Stomach (tissue), 9 donors: ENCODE results near the gene BORCS8. TPM values are rescaled to one million over a fixed set of nuclear protein-coding genes. Genes with fewer than 3 reads are reported as not detected.
A peak's percentile ranks its signal among the peaks of the same experiment; 100 is the strongest.

ENCODE experiments used
- DNase-seq, 2 donors: peaks; one replicate each; pipeline versions ENCODE4 v3.0.0 to v3.0.0-alpha.2; 2013 to 2019
- H3K27ac ChIP-seq, 5 donors: fragments of 200-600 bp in 4 of 5; sonication (generic) in 4 of 5; one replicate each; pipeline ENCODE4 v1.5.1; 2013 to 2019; ENCODE audit warnings: mild to moderate bottlenecking in 1 of 5, moderate library complexity in 1 of 5
- H3K27me3 ChIP-seq, 3 donors: fragments of 200-600 bp; sonication (generic); one replicate each; pipeline ENCODE4 v1.5.1; 2017 to 2019; ENCODE audit warnings: mixed run types in 1 of 3
- H3K36me3 ChIP-seq, 4 donors: fragments of 200-600 bp; sonication (generic); 1 replicate in 3 of 4; 2 replicates in 1 of 4; pipeline ENCODE4 v1.5.1; 2016 to 2019
- H3K4me1 ChIP-seq, 4 donors: fragments of 200-600 bp; sonication (generic); one replicate each; pipeline ENCODE4 v1.5.1; 2016 to 2019
- H3K4me3 ChIP-seq, 4 donors: fragments of 200-600 bp; sonication (generic) in 3 of 4; one replicate each; pipeline ENCODE4 v1.5.1; 2016 to 2019; ENCODE audit warnings: mild to moderate bottlenecking in 1 of 4
- H3K9me3 ChIP-seq, 4 donors: fragments of 200-600 bp; sonication (generic); one replicate each; pipeline ENCODE4 v1.5.1; 2016 to 2019
- EP300 ChIP-seq: sonication (generic); formaldehyde crosslinking; IDR thresholded peaks from one replicate; pipeline ENCODE4 v1.6.1; 2017; ENCODE audit warnings: antibody characterized with exemption
- POLR2A ChIP-seq, 4 donors: fragments of 450-650 bp; IDR thresholded peaks; one replicate each; pipeline ENCODE4 v1.6.1; 2016; ENCODE audit warnings: antibody characterized with exemption in 4 of 4, control low read depth in 2 of 4, mild to moderate bottlenecking in 1 of 4, moderate library complexity in 1 of 4
- POLR2AphosphoS5 ChIP-seq, 3 donors: sonication (generic); formaldehyde crosslinking; IDR thresholded peaks; one replicate each; pipeline ENCODE4 v1.6.1; 2016; ENCODE audit warnings: antibody characterized with exemption in 3 of 3
- WGBS, 5 donors: extraction: QIAGEN DNeasy Blood & Tissue Kit in 3 of 5; methylation state at CpG; one replicate each; pipeline versions ENCODE4 v1.1.5 to v1.1.7; 2013 to 2018; 5-methylcytosine and 5-hydroxymethylcytosine counted together
- intact Hi-C: fragments of 100-400 bp; cut with DNase I; formaldehyde crosslinking; loops from one replicate; pipeline ENCODE4 v1.15.1; 2023; ENCODE audit warnings: low total_unique reads
- polyA plus RNA-seq, 3 donors: library from polyadenylated mRNA; stranded (reverse); fragments of 200-250 nt; gene quantifications; one replicate each; pipeline ENCODE4 v1.2.3, GENCODE V29; 2013
- total RNA-seq, 5 donors: library from RNA; depleted of rRNA; stranded (reverse); fragments of >200 nt; gene quantifications; one replicate each; pipeline versions ENCODE4 v1.1.0 to v1.2.3, GENCODE V29; 2014 to 2016
- TF ChIP-seq, protein P1 (sequence below), 7 experiments: fragments of 450-650 bp in 4 of 7; fragments of 200-600 bp in 3 of 7; sonication (generic) in 3 of 7; IDR thresholded peaks; one replicate each; pipeline ENCODE4 v1.5.1; 2016 to 2019; ENCODE audit warnings: antibody characterized with exemption in 7 of 7, control low read depth in 2 of 7, mild to moderate bottlenecking in 1 of 7
- donor health status: healthy with polysubstance abuse.
- donor health status: Bipolar disorder and iron deficiency.
- donor health status: healthy.

BORCS8 gene
- total and polyA plus RNA-seq, 8 donors: 8.3 to 96.9 (median 28.1) TPM

DNA sequence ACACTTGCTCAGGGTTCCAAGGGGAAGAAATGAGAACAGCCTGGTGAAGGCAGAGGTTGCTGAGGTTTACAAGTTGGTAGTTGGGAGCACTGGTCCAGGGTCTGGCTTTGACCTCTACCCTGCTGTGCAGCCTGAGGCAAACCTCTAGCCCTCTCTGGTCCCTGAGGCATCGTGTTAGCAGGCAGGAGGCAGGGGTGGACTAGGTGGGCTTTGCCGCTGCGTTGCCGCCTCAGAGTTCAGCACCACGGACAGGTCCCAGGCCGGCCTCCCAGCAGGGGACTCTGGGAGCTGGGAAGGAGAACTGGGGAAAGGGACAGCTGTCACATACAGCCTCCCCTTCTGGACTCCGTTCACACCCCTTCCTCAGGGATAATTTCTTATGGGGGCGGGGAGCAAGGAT lies 22.9 kb upstream of the BORCS8 start:
- TF ChIP-seq POLR2AphosphoS5 (IDR thresholded peaks at IDR 0.05) (no peak), EP300 (no peak), POLR2A (IDR thresholded peaks at IDR 0.05) (no peak)
- TF ChIP-seq, protein P1, sequence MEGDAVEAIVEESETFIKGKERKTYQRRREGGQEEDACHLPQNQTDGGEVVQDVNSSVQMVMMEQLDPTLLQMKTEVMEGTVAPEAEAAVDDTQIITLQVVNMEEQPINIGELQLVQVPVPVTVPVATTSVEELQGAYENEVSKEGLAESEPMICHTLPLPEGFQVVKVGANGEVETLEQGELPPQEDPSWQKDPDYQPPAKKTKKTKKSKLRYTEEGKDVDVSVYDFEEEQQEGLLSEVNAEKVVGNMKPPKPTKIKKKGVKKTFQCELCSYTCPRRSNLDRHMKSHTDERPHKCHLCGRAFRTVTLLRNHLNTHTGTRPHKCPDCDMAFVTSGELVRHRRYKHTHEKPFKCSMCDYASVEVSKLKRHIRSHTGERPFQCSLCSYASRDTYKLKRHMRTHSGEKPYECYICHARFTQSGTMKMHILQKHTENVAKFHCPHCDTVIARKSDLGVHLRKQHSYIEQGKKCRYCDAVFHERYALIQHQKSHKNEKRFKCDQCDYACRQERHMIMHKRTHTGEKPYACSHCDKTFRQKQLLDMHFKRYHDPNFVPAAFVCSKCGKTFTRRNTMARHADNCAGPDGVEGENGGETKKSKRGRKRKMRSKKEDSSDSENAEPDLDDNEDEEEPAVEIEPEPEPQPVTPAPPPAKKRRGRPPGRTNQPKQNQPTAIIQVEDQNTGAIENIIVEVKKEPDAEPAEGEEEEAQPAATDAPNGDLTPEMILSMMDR (IDR thresholded peaks at IDR 0.05): no peak
- H3K27ac ChIP-seq: no peak overlapping the region
- no peaks in the 10 kb centered on the region for H3K36me3 ChIP-seq
- intact Hi-C loops: no loop called here
- WGBS, 5 donors: 2 to 7% (median 5%) methylated on average over 5 to 8 of the region's 8 CpGs
- peaks cover 0 to 7% (median 0%) of the 10 kb centered on the region in 4 donors for H3K9me3 ChIP-seq
- peak in 1 of 2 donors; percentile 85 for DNase-seq
- H3K4me1 ChIP-seq: peaks cover 0 to 4% (median 2%) of the 10 kb centered on the region in 4 donors
- H3K27me3 ChIP-seq: peaks cover 12 to 88% (median 61%) of the 10 kb centered on the region in 3 donors
- H3K4me3 ChIP-seq: no peak overlapping the region

DNA sequence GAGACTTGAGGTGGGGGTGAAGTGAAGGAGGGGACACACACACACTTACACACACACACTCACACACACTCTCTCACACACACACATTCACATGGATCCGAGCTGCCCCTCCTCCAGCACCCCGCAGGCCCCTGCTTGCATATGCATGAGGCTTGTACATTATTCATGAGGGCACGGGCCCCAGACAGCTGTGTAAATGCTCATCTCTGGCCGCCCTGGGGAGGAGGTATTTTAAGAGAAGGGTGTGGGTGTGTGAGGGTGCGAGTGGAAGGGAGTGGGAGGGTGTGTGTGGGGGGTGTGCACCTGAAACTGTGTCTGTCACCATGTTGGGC lies 22.2 kb upstream of the BORCS8 start:
- peaks cover 0 to 4% (median 2%) of the 10 kb centered on the region in 4 donors for H3K4me1 ChIP-seq
- H3K27ac ChIP-seq: no peak overlapping the region
- no peaks in the 10 kb centered on the region for H3K36me3 ChIP-seq
- TF ChIP-seq, protein P1 (IDR thresholded peaks at IDR 0.05): no peak
- TF ChIP-seq POLR2AphosphoS5 (IDR thresholded peaks at IDR 0.05): no peak
- TF ChIP-seq POLR2A (IDR thresholded peaks at IDR 0.05): no peak
- no peak for TF ChIP-seq EP300
- intact Hi-C loops: no loop called here
- WGBS, 5 donors: 1 to 10% (median 6%) methylated on average over 5 of the region's 5 CpGs
- no peak for DNase-seq
- peaks cover 12 to 93% (median 61%) of the 10 kb centered on the region in 3 donors for H3K27me3 ChIP-seq
- no peak overlapping the region for H3K4me3 ChIP-seq
- H3K9me3 ChIP-seq: peaks cover 0 to 7% (median 0%) of the 10 kb centered on the region in 4 donors

DNA sequence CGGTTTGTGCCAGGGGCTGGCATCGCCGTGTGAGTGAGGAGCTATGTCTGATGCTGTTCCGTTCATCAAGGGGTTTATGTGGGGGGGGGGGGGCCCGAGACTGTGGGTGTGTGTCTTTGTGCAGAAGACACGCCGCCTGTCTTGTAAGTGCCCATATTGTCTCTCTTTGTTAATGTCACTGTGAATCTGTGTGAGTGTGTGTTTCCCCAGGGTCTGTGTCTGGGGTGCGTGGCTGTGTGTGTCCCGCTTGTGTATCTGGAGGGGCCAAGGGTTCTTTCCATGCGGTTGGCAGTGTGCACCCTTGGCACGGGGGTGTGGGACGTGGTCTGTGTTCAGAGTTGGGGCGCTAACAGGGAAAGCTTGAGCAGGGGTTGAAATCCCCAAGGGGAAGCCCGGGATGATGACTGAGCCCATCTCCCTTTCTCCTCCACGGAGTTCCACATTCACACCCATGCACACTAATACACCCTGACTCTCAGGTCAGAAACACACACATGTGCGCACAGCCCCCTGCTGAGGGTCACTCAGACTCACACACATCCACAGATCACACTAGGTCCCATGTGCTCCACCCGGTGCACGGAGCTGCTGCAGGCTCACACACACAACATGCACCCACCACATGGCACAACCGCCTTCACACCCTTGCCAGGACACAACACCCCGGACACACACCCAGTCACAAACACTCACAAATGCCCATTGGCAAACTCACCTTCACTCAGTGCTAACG lies 21.6 kb upstream of the BORCS8 start:
- peaks cover 0 to 7% (median 0%) of the 10 kb centered on the region in 4 donors for H3K9me3 ChIP-seq
- TF ChIP-seq POLR2A (IDR thresholded peaks at IDR 0.05): no peak
- no peak for TF ChIP-seq POLR2AphosphoS5 (IDR thresholded peaks at IDR 0.05)
- TF ChIP-seq, protein P1 (IDR thresholded peaks at IDR 0.05): no peak
- TF ChIP-seq EP300: no peak
- intact Hi-C loops: no loop called here
- 44 to 67% (median 48%) methylated on average over 13 to 21 of the region's 21 CpGs for WGBS, 5 donors
- H3K4me3 ChIP-seq: no peak overlapping the region
- H3K4me1 ChIP-seq: peaks cover 0 to 4% (median 2%) of the 10 kb centered on the region in 4 donors
- no peak overlapping the region for H3K27ac ChIP-seq
- peaks cover 12 to 92% (median 61%) of the 10 kb centered on the region in 3 donors for H3K27me3 ChIP-seq
- no peak for DNase-seq
- H3K36me3 ChIP-seq: no peaks in the 10 kb centered on the region

DNA sequence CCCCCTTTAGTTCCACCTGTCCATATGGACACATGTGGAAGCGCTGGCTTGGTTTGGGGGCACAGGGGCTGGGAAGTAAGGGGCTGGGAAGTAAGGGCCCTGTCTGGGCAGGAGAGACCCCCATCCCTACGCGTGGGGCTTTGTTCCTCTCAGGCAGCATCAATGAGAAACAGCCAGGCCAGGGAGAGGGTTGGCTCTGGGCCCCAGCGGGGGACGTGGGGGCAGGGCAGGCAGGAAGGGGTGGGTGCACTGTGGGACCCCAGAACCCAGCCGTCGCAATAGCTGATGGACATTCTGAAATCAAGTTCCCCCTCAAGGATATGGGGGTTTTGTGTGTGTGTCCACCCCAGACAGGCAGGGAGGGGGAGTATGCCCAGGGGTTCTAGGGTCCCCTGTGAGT lies 21.0 kb upstream of the BORCS8 start:
- H3K27me3 ChIP-seq: peaks cover 12 to 97% (median 61%) of the 10 kb centered on the region in 3 donors
- H3K4me1 ChIP-seq: peaks cover 0 to 4% (median 2%) of the 10 kb centered on the region in 4 donors
- H3K9me3 ChIP-seq: peaks cover 0 to 7% (median 0%) of the 10 kb centered on the region in 4 donors
- no peak overlapping the region for H3K27ac ChIP-seq
- intact Hi-C loops: no loop called here
- no peak for TF ChIP-seq POLR2AphosphoS5 (IDR thresholded peaks at IDR 0.05)
- TF ChIP-seq, protein P1 (IDR thresholded peaks at IDR 0.05): no peak
- TF ChIP-seq EP300: no peak
- no peak for TF ChIP-seq POLR2A (IDR thresholded peaks at IDR 0.05)
- DNase-seq: no peak
- H3K36me3 ChIP-seq: no peaks in the 10 kb centered on the region
- no peak overlapping the region for H3K4me3 ChIP-seq
- WGBS, 5 donors: 8 to 17% (median 11%) methylated on average over 4 to 7 of the region's 7 CpGs
